Skin of body (tissue), 2 donors: ENCODE results near the gene C12orf57. TPM values are rescaled to one million over a fixed set of nuclear protein-coding genes. Genes with fewer than 3 reads are reported as not detected.
A peak's percentile ranks its signal among the peaks of the same experiment; 100 is the strongest.

Experiments used
- DNase-seq: peaks from one replicate; lab custom pipeline; 2025; lab: John Stamatoyannopoulos, UW
- total RNA-seq: library from RNA; depleted of rRNA; stranded (reverse); fragments of >200 nt; gene quantifications from one replicate; pipeline ENCODE4 v1.2.3, GENCODE V29; 2014

Gene C12orf57
- total RNA-seq, 1 donor from 2014 or later, result 130 TPM

- no peak for DNase-seq
Observed at GRCh38 chr12:6936636-6937480, 7.0 kb upstream of the C12orf57 start.

GRCh38 chr12:6937481-6938352 is 6.1 kb upstream of the C12orf57 start:
- DNase-seq, result peak; percentile 95

- no peak for DNase-seq
Observed at GRCh38 chr12:6938353-6939190, 5.2 kb upstream of the C12orf57 start.

- no peak for DNase-seq
Observed at GRCh38 chr12:6939191-6939540, 4.7 kb upstream of the C12orf57 start.

GRCh38 chr12:6941267-6941666 is 2.6 kb upstream of the C12orf57 start:
- DNase-seq, result no peak

GRCh38 chr12:6941782-6942181 is 2.0 kb upstream of the C12orf57 start:
- no peak for DNase-seq

GRCh38 chr12:6942331-6942665 is 1.5 kb upstream of the C12orf57 start:
- DNase-seq, result no peak

- peak; percentile 98 for DNase-seq
Observed at GRCh38 chr12:6943389-6943721, 467 bp upstream of the C12orf57 start.

- DNase-seq, result peak; percentile 92
Observed at GRCh38 chr12:6944381-6945186, 762 bp downstream of the C12orf57 start.

- no peak for DNase-seq
Observed at GRCh38 chr12:6945613-6946012, 1.8 kb downstream of the C12orf57 start.

- DNase-seq, result no peak
Observed at GRCh38 chr12:6946033-6946919, 2.5 kb downstream of the C12orf57 start.

GRCh38 chr12:6946920-6947374 is 3.1 kb downstream of the C12orf57 start:
- no peak for DNase-seq

- DNase-seq, result no peak
Observed at GRCh38 chr12:6947615-6948014, 3.8 kb downstream of the C12orf57 start.

GRCh38 chr12:6948873-6949594 is 5.2 kb downstream of the C12orf57 start:
- no peak for DNase-seq

- DNase-seq, result no peak
Observed at GRCh38 chr12:6950401-6950801, 6.6 kb downstream of the C12orf57 start.

- peak; percentile 25 for DNase-seq
Observed at GRCh38 chr12:6950811-6951540, 7.2 kb downstream of the C12orf57 start, which contains the start of gene PTPN6. Gene PTPN6 (plus strand): TSS chr12:6951356. CDS start chr12:6951513, 157 bp downstream.

- DNase-seq, result no peak
Observed at GRCh38 chr12:6951551-6952120, 7.8 kb downstream of the C12orf57 start.
